HG02610 (cell line): ENCODE measurements around the gene CFAP92.

Experiments
- ATAC-seq: cut with Tn5 transposase; IDR thresholded peaks from one replicate; pipeline ENCODE4 v1.9.1; 2021; ENCODE audit warnings: mild to moderate bottlenecking, moderate library complexity; ENCODE audit not compliant: unreplicated experiment

The CFAP92 gene

DNA sequence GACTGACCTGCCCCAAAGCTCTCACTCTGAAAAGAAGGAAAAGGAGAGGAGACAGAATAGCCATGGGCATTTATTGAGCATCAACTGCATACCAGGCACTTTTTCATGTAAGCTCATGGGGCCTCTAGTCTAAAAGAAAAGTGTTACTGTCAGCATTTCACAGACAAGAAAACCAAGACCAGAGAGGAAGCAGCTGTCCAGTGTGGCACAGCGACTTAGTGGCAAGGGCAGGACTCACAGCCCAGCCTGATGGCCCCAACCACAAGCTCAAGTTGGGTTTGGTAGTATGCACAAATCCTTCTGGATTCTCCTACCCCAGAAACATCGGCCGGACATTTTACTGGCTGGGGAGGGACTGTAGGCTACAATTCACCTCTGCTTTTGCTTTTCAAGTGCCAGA lies 13.0 kb upstream of the CFAP92 start:
- ATAC-seq = no peak

DNA sequence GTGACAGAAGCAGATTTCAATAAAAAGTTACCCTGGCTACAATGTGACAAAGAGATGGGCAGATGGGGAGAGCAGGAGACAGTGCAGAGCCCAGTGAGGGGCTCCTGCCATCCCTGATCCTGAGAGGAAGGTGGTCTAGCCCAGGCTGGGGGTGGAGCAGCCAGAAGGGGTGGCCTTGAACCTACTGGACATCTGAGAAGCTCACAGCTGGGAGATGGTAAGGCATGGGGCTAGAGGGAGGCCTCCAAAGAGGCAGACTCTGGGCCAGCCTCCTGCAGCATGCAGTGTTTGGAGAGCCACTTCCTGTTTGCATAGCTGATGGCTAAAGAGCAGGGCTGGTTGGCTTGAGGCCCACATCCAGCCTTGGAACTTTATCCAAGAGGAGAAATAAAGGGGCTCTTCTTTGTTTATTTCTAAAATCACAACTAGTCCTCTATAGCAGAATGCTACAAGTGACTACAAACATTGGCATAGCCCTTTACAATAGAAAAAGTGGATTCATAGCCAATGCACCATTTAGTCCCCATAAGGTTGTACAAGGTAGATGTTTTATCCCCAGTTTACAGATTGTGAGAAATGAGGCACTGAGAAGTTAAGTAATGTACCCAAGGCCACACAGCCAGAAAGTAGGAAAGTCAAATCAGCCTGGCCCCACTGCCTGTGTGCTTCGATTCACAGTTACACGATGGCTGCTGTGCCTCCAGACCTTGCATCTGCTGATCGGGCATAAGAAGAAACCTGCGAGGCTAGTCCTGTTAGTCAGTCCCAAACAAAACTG lies 11.8 kb upstream of the CFAP92 start:
- no peak for ATAC-seq

DNA sequence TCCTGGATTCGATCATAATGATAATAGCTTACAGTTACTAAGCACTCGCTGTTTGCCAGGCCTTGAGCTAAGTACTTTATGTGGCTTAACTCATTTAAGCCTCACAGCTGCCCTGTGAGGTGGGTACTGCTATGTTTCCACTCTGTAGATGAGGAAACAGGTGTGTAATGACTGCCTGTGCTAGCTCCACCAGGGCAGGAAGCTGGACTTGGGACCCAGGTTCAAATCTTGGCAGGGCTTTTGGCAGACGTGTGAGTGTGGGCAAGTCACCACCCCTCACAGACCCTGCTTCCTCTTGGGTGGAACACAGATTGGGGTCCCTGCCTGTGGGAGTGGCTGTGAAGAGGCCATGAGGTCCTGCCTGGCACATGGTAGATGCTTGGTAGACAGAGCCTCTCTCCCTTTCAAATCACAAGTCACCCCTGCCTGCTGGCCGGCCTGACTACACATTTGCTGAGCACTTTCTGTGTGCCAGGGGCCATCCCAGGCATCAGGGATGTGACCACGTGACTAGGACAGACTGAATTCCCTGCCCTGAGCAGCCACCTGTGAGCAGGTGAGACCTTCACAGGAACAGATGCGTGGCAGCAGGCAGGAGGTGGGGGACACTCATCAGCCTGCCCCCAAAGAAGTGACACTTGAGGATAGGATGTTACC lies 10.9 kb upstream of the CFAP92 start:
- no peak for ATAC-seq

DNA sequence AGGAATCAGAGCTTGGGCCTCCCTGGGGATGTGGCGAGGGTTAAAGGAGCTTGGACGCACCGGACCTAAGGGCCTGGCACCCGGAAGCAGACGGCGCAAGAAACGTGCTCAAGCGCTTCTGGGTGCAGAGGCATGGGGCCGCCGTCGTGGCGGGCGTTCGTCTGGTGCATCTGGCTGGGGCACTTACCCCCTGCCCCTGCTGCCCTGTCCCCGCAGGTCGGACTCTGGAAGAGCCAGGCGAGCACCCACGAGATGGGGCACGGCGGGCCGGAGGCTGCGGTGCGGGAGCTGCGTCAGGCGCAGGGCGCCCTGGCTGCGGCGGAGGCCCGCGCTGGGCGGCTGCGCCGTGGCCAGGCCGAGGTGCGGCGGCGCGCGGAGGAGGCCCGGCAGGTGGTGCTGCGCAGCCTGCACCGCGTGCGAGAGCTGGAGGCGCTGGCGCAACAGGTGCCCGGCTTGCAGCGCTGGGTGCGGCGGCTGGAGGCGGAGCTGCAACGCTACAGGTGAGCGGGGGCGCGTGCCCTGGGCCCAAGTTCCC lies 9.8 kb upstream of the CFAP92 start:
- ATAC-seq = no peak

DNA sequence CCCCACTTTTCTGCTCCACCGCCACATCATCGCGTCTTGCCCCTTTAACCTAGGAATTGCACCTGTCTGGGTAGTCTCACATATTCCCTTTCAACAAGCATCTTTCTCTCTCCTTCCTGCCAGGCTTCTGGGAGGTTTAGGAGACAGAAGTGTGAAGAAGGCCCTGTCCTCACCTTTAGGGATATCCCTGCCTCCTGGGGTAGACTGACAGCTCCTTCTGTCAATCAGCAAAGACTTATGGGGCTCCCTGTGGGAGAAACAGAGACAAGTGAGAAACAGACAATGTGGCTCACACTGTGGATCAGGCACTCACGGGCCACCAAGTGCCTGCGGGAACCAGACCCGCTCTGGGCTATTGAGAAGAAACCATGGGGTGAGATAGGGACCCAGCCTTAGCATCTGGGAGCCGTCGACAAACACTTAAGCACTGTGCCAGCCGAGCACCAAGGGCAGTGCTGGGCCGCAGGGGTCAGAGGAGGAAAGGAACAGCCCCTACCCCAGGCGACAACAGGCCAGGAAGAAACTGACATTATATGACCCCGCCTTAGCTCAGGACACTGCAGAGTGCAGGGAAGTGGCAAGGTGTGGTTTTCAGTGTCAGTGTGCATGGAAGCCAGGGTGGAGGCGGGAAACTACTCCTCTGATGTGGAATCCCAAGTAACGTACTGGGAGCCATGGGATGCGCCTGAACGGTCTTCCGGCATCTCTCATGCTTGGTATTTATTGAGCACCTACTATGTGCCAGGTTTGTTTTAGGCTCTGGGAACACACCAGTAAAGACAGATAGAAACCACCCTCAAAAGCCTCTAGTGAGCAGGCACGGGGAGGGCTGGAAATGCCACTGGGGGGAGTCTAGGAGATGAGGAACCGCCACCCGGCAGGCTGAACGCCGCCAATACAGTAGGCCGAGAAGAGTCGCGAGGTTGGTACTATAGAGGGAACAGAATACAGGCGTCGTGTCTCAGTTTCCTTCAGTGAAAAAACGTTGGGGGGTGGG lies 9.0 kb upstream of the CFAP92 start:
- no peak for ATAC-seq

DNA sequence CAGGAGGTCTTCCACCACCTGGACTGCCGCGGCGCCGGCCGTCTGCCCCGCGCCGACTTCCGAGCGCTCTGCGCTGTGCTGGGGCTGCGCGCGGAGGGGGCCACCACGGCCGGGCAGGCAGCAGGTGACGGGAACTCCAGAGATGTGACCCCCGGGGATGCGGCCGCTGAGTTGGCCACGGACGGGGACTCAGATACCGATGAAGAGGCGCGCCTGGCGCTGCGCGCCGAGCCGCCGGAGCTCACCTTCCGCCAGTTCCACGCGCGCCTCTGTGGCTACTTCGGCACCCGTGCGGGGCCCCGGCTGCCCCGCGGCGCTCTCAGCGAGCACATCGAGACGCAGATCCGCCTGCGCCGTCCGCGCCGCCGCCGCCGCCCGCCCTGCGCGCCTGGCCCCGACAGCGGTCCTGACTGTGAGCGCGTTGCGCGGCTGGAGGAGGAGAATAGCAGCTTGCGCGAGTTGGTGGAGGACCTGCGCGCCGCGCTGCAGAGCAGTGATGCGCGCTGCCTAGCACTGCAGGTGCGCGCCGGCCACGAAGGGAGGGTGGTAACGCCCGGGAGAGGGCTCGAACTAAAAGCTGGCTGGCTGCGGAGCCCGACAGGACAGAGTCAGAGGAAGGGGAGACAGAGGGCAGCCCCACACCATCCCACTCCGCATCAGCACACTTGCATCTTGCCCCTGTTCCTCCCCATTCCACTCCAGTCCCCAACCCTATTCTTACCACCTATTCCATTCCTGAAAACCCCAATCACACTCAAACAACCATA lies 8.1 kb upstream of the CFAP92 start:
- no peak for ATAC-seq

DNA sequence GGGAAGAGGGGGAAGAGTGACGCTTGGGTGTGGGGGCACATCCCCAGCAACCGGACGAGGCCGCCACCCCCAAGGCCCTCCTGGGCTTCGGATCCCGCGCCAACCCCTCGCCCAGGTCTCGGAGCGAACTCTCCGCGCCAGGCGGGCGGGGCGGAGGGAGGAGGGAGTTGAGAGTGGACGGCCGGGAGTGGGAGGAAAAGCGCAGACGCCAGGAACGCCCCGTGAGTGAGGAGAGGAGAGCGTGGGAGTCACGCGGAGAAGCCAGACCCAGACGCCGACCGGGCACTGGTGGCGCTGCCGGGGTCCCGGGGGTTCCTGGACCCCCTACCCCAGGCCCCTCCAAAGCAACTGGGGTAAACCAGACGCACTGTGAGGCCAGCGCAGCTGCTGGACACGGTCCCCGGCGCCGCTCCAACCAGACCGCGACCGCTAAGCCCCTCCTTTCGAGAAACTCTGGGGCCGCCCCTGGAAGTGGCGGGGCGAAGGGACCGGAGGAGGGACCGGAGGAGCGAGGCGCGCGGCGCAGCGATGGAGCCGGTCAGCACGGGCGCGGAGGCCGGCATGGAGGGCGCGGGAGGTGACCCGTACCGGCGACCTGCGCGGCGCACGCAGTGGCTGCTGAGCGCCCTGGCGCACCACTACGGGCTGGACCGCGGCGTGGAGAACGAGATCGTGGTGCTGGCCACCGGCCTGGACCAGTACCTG lies 7.4 kb upstream of the CFAP92 start, which contains the start of gene EFCC1:
EFCC1 (plus strand) TSS at position 204 of the 705 bp plus-strand sequence; CDS start at position 529, 325 bp downstream.
- no peak for ATAC-seq

DNA sequence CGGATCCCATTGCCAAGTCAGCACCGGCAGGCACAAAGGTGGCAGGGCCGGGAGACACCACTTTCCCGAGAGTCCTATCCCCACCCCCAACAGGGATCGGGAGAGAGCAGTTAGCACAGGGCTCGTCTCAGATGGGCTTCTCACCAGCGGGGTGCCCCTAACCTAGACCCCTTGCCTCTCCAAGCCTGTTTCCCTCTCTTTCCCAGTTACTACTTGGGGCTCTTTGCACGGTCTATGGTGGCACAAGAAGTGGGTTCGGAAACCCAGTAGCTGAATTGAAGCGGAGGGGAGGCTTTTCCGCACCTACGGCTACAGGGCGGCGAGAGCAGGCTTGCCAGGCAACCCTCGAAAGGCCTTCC lies 6.8 kb upstream of the CFAP92 start:
- no peak for ATAC-seq

DNA sequence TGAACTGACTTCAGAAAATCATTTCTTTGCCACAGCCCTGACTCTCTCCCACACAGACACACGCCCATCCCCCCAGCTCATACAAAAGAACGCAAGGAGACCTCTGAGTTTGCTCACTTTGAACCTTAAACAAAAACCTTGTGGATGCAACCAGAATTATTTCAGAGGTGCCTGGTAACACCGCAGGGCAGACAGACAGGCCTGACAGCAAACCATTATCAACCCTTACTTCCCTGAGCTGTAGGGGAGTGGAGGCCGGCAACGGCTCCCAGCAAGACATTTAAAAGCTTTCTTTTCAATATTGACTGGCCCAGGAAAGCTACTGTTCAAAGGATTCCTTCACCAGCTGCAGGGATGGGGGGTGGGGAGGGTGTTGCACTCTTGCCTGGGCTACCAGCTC lies 5.2 kb upstream of the CFAP92 start:
- no peak for ATAC-seq

DNA sequence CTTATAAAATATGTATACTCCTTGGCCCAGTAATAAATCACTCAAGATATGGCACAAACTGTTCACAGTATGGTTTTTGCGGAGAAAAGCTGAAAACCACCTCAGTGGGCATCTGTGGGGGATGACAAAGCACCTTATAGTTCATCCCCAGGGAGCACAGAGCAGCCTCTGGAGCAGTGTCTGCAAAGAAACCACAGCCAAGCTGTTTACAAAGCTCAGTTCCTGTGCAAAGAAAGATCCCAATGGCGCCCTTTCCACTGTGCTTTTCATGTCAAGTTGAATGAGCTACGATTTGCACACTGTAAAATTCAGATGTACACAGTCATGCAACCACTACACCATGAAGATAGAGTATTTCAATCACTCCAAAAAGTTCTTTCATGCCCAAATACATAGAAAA lies 4.7 kb upstream of the CFAP92 start:
- ATAC-seq = no peak

DNA sequence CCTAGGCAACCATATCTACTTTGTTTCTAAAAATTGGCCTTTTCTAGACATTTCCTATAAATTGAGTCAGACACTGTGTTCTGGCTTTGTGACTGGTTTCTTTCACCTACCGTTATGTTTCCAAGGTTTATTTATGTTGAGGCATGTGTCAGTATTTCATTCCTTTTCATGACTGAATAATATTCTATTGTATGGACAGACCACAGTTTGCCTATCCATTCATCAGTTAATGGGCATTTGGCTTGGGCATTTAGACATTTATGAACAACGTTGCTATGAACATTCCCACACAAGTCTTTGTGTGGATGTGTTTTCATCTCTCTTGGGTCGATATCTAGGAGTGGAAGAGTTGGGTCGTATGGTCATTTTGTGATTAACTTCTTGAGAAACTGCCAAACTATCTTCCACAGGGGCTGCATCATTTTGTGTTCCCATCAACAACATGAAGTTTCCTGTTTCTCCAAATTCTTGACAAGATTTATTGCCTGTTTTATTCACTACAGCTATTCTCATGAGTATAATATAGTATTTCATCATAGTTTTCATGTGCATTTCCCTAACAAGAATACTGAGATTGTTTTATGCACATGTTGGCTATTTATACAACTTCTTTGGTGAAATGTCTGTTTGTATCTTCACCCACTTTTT lies 3.7 kb upstream of the CFAP92 start:
- ATAC-seq = no peak

DNA sequence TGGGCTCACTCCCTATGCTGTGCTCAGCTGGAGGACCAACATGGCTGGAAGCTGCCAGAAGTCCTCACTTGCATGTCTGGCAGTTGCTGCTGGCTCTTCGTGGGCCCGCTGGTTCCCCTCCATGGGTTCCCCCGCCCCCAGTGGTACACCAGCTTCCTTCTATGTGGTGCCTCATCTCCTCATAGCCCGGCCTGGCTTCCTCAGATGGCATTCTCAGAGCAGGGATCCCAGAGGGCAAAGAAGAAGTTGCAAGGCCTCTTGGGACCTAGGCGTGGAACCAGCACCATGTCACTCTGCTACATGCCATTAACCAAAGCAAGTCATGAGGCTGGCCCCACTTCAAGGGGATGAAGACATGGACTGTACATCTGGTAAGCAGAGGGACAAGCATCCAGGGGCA lies 2.9 kb upstream of the CFAP92 start:
- no peak for ATAC-seq

DNA sequence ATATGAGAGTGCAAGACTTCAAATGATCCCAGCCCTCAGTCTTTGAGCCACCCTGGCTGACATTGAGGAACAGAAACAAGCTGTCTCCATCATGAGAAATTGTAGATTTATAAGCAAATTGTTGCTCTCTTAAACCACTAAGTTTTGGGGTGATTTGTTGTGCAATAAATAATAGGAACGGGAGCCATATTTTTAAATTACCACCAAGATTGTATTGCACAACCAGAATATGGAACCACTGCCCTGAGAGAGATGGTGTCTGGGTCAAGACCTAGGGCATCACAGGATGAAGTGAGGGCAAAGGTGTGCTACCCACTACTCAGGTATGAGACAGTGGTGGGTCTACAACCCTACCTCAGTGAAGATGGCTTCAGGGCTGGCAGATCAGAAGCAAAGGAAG lies 2.3 kb upstream of the CFAP92 start:
- no peak for ATAC-seq

DNA sequence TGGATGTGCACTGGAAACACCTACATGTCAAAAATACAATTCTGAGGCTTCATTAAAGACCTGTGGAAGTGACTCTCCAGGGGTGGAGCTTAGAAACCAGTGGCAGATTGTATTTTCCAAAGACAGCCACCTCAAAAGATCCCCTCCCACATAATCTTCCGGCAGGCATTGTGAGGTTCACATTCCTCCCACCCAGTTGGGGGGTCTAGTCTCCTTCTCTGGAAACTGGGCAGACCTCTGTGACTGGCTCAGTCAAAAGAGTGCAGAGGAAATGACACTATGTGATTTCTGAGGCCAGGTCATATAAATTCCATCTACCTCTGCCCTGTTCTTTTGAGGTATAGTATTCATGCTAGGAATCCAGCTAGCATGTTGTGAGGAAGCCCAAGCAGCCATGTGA lies 1.9 kb upstream of the CFAP92 start:
- ATAC-seq = no peak

DNA sequence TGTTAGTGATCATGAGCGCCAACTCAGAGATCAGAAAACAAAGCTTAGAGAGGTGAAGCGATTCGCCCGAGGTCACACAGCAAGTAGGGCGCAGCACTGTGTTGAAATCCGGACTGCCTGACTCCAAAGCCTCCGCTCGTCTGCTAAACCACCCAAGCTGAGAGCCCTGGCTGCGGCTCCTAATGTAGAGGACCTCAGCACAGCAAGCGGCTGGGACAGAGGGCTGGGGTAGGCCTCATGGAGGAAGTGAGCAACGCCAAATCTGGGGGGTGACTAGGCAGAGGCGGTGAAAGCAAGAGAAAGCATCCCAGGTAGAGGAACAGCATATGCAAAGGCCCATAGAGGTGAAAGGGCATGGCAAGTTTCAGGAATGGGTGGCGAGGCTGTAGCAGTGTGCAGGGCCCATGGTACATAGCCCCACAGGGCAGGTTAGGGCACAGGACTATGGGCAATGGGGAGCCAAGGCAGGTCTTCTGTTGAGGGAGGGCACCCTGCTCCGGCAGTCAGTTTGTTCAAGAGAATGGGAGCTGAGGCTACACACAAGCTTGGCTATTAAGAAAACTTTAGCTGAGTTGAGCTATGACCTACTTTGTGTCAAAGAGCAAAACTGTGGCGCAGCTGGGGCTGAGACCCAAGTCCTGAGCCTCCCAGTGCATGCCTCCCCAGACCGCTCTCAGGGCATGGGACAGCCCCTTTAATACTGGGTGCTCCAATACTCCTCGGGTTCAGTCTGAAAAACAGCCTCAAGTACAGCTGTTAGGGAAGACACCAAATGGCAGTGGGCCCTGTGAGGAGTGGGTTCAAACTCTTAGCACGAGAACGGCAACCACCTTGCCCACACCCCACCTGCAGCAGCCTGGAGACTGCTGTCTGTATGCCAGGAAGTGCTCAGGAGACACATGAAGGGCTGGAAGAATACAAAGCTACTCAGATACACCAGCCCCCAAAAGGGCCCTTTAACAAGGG lies 988 bp upstream of the CFAP92 start:
- ATAC-seq = no peak

DNA sequence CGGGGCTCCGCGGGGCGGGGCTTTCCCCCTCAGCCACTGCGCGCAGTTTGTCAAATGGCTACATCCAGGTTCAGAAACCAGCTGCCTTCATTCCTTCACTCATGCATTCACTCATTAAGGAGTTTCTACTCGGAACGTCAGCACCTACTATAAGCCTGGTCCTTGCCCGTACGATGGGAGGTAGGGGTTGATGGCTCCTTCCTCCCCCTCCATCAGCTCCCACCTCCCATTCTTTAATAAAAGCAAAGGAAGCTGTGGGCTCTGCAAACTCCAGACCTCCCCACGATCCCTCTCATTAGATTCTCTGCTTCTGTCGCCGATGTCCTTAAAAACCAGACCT lies 267 bp upstream of the CFAP92 start:
- ATAC-seq = no peak

DNA sequence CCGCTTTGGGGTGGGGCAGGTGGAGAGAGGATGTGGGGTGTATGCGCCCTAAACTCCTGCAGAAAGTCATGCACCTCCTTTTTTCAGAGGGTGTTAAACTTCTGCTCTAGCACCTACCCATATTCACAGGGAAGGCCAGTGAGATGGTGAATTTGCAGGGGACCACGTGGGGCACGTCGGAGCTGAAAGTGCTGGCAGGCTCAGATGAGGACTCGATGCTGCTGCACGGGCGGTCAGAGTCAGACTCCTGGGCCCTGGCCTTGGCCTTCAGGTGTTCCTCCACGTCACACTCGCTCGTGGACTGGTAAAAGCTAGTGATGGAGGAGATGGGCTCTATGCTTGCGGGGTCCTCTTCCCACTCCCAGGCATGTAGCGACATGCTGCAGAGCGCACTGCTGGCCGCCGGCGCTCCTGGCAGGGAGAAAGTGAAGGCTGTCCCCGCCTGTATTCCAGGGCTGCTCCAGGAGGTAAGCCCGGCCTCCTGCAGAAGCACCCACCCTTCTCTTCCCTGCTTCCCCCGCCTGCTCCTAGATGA lies 883 bp downstream of the CFAP92 start:
- ATAC-seq = no peak

DNA sequence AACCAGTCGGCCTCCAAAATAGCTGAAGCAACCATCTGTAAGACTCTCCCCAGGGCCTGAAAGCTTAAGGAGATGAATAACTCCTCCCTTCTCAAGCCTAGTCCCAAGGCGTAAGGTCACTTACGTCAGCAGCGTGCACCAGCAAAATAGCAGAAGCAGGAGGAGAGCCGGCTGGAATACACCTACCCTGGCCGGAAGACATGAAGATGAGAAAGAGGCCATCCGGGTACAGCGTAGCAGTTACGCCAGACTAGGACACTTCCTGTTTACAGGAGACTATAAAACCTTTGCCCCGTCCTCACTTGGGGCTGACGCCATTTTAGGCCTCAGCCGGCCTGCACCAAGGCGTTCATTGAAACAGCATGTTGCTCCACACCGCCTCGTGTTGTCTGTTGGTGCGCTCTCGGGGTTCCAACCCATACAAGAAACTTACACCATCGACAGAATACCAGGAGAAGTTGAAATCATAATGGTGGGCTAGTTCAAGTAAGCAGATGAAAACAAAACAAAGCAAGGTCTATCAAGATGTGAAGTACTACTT lies 2.5 kb downstream of the CFAP92 start:
- ATAC-seq = no peak
